ENCODE measurements around the gene MUS81.

GRCh38 chr11:65851811-65852507, 8.3 kb upstream of the MUS81 start:
- TF ChIP-seq GATA2 (IDR thresholded peaks at IDR 0.05; ENCODE audit: insufficient read depth, insufficient read length, low read depth, low read length): no peak
- no peak for TF ChIP-seq CTCF (IDR thresholded peaks at IDR 0.05; ENCODE audit: extremely low read depth in 1 of 2, insufficient read depth in 1 of 2, low read depth in 1 of 2, low read length in 2 of 2)
- no peak for TF ChIP-seq EZH2 (IDR thresholded peaks at IDR 0.05; ENCODE audit: borderline replicate concordance, low read depth, low read length, severe bottlenecking)
- no peak for TF ChIP-seq JUN (IDR thresholded peaks at IDR 0.05; ENCODE audit: borderline replicate concordance, insufficient read depth, insufficient read length, low read depth)
- TF ChIP-seq POLR2AphosphoS5 (IDR thresholded peaks at IDR 0.05; ENCODE audit: insufficient read depth, low read depth, low read length): peak; percentile 45

Data from endothelial cell of umbilical vein (primary cell).